ENCODE results near the gene PLBD2.

GRCh38 chr12:113359133-113359938, 949 bp downstream of the PLBD2 start:
- TF ChIP-seq CTCF (IDR thresholded peaks at IDR 0.05) (no peak), POLR2A (IDR thresholded peaks at IDR 0.05) (no peak), POLR2AphosphoS5 (IDR thresholded peaks at IDR 0.05; ENCODE audit: insufficient read depth in 1 of 2, low read depth in 1 of 2) (peak in 1 of 2 donors; percentile 22)

Data from vagina (tissue), 2 donors.